OCI-LY3 (cell line): Measurements from ENCODE around the gene SF3B6.

Experiments used
- H2AFZ ChIP-seq: fragments of 200-600, 300-600 bp; shearing (Covaris generic); 2 replicates; pipeline ENCODE4 v1.6.0; 2014; ENCODE audit warnings: antibody characterized with exemption, low read depth, low read length
- H3K27ac ChIP-seq: fragments of 200-600, 300-600 bp; sonication (generic); 2 replicates; pipeline ENCODE4 v1.5.1; 2014; ENCODE audit warnings: mild to moderate bottlenecking, low read length, moderate library complexity, mixed read lengths
- H3K27me3 ChIP-seq: fragments of 200-600, 300-600 bp; sonication (generic); 2 replicates; pipeline ENCODE4 v1.6.1; 2014; ENCODE audit warnings: low read depth, low read length, mixed read lengths
- H3K36me3 ChIP-seq: fragments of 200-600, 300-600 bp; sonication (generic); replicated peaks from 2 replicates; pipeline ENCODE3; 2014; ENCODE audit warnings: low read depth, low read length, mixed read lengths
- H3K4me1 ChIP-seq: fragments of 300-600, 200-600 bp; sonication (generic); 2 replicates; pipeline ENCODE4 v1.6.1; 2014; ENCODE audit warnings: low read length, mixed read lengths
- H3K4me2 ChIP-seq: fragments of 200-600, 300-600 bp; sonication (generic); 2 replicates; pipeline ENCODE4 v1.6.1; 2014; ENCODE audit warnings: low read length, mixed read lengths
- H3K4me3 ChIP-seq: fragments of 300-600, 200-600 bp; sonication (generic); 2 replicates; pipeline ENCODE4 v1.5.1; 2014; ENCODE audit warnings: antibody characterized with exemption, mild to moderate bottlenecking, low read length, moderate library complexity
- H3K79me2 ChIP-seq: fragments of 300-600, 200-600 bp; shearing (Covaris generic); 2 replicates; pipeline ENCODE4 v1.6.1; 2014; ENCODE audit warnings: mild to moderate bottlenecking, low read length, mixed read lengths
- H3K9ac ChIP-seq: fragments of 300-600, 200-600 bp; shearing (Covaris generic); 2 replicates; pipeline ENCODE4 v1.6.0; 2014; ENCODE audit warnings: mild to moderate bottlenecking, low read length, moderate library complexity
- H3K9me3 ChIP-seq: fragments of 200-600, 300-600 bp; shearing (Covaris generic); 2 replicates; pipeline ENCODE4 v1.6.1; 2014; ENCODE audit warnings: low read length, mixed read lengths; ENCODE audit not compliant: insufficient read depth
- H4K20me1 ChIP-seq: fragments of 200-600, 300-600 bp; sonication (generic); 2 replicates; pipeline ENCODE4 v1.6.1; 2016; ENCODE audit warnings: low read length, mixed read lengths; ENCODE audit not compliant: insufficient read depth
- EZH2phosphoT487 ChIP-seq: fragments of 200-600 bp; shearing (Covaris generic); IDR thresholded peaks from 2 replicates; pipeline ENCODE4 v1.6.1; 2018; ENCODE audit warnings: antibody characterized with exemption, mixed run types, low read depth
- TF ChIP-seq, protein P1 (sequence below): fragments of 200-600, 300-600 bp; sonication (generic); IDR thresholded peaks from 2 replicates; pipeline ENCODE4 v1.5.1; 2014; ENCODE audit warnings: antibody characterized with exemption, low read length, low read depth

The SF3B6 gene

DNA sequence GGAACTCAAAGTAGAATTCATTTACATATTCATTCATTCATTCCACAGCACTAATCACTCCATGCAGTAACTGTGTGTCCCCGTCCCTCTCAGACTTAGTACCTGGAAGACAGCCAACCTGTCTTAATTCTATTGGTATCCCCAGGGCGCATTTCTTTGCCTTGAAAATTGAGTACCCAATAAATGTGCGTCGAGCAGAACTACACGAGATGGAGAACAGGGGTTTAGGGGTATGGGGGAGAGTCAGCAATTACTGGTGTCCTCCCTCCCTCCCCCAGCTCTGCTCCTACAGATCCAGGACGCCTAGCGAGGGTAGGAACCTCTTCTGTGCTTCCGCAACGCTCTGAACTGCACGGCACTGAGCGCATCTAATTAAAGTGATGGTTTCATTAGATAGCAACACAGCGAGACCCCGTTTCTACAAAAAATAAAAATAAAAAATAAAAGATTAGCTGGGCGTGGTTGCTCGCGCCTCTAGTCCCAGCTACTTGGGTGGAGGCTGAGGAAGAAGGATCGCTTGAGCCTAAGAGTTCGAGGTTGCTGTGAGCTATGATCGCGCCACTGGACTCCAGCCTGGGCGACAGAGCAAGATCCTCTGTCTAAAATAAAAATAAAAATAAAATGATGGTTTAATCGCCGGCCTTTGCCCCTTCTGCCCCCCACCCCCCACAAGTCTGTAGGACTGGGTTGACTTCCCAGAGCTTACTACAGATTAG lies 27.2 kb downstream of the SF3B6 start:
- peak overlapping the region; percentile 34 for H3K9ac ChIP-seq
- H2AFZ ChIP-seq = peak overlapping the region; percentile 20

DNA sequence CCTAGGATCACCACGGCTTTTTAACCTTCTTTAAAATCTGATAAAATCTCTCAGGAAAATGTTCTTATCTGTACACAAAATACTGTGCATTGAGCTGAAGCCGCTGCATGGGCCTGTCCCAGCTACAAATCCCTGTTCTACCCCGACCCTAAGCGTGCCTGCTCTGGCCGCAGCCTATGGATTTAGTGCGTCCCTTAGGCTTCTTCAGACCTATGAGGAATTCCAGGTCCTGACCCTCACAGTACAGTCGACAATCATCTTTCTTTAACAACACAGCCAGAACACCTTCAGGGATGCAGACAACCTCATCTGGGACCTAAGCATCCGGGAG lies 28.5 kb downstream of the SF3B6 start:
- H4K20me1 ChIP-seq = no peaks in the 10 kb centered on the region
- peak overlapping the region; percentile 76 for H2AFZ ChIP-seq
- no peaks in the 10 kb centered on the region for H3K9me3 ChIP-seq
- peak overlapping the region; percentile 36 for H3K9ac ChIP-seq
- no peak overlapping the region for H3K27ac ChIP-seq
- peak overlapping the region; percentile 62 for H3K4me3 ChIP-seq
- TF ChIP-seq, protein P1, sequence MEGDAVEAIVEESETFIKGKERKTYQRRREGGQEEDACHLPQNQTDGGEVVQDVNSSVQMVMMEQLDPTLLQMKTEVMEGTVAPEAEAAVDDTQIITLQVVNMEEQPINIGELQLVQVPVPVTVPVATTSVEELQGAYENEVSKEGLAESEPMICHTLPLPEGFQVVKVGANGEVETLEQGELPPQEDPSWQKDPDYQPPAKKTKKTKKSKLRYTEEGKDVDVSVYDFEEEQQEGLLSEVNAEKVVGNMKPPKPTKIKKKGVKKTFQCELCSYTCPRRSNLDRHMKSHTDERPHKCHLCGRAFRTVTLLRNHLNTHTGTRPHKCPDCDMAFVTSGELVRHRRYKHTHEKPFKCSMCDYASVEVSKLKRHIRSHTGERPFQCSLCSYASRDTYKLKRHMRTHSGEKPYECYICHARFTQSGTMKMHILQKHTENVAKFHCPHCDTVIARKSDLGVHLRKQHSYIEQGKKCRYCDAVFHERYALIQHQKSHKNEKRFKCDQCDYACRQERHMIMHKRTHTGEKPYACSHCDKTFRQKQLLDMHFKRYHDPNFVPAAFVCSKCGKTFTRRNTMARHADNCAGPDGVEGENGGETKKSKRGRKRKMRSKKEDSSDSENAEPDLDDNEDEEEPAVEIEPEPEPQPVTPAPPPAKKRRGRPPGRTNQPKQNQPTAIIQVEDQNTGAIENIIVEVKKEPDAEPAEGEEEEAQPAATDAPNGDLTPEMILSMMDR = no peak
- no peak for TF ChIP-seq EZH2phosphoT487
- H3K4me1 ChIP-seq = peaks cover 16% of the 10 kb centered on the region
- peaks cover 17% of the 10 kb centered on the region for H3K79me2 ChIP-seq
- peak overlapping the region; percentile 68 for H3K4me2 ChIP-seq
- H3K27me3 ChIP-seq = 0 out of 2 replicates have a peak, but pooled peaks cover 6% of the 10 kb centered on the region
- no peaks in the 10 kb centered on the region for H3K36me3 ChIP-seq

More for the DNA sequence above, 27.2 kb downstream of the SF3B6 start:
- H3K4me3 ChIP-seq = peak overlapping the region; percentile 74
- no peak overlapping the region for H3K27ac ChIP-seq
- TF ChIP-seq, protein P1 = no peak
- no peak for TF ChIP-seq EZH2phosphoT487
- 0 out of 2 replicates have a peak, but pooled peaks cover 6% of the 10 kb centered on the region for H3K27me3 ChIP-seq
- H4K20me1 ChIP-seq = no peaks in the 10 kb centered on the region
- H3K4me2 ChIP-seq = peak overlapping the region; percentile 84
- no peaks in the 10 kb centered on the region for H3K9me3 ChIP-seq
- H3K79me2 ChIP-seq = peaks cover 17% of the 10 kb centered on the region
- no peaks in the 10 kb centered on the region for H3K36me3 ChIP-seq
- H3K4me1 ChIP-seq = peaks cover 16% of the 10 kb centered on the region

DNA sequence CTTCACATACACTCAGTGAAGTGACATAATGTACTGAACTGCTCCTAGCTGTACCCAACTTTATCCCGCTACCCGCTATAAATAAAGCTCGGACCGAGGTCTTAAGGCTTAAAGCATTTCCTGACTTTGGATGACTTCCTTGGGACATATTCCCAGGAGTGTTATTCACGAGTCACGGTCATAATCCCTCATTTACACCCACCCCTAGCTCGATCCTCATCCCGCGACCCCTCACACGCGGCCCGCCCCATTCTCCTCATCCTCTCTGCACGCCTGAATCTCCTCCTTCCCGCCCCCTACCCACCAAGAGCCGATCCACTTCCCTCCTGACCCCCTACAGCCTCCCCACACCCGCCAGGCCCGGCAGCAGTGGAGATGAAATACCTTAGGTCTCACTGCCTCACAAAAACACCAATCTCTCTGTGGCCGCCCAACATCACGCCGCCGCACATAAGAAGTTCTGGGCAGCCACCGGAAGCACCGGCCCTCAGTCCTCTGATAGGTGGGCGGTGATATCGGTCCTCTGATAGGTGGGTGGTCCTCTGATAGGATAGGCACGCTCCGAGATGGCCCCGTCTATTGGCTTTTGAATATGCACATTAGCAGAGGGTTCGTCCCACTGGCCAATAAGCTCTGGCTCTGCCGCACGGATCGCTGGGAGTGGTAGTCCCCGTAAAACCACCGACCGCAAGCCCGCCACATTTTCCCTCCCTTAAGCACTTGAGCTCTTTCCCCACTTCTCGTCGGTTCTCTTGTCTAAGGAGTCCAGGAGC lies 29.0 kb downstream of the SF3B6 start, which contains the start of gene WDCP:
Gene WDCP (minus strand): TSS at position 462 of the 773 bp plus-strand sequence. CDS start 7,897 bp downstream, outside the sequence.
- Histone ChIP-seq H3K4me1 (peaks cover 16% of the 10 kb centered on the region), H3K36me3 (no peaks in the 10 kb centered on the region), H2AFZ (peak within 1 kb of the TSS; percentile 86), H3K4me2 (peak within 1 kb of the TSS; percentile 75), H4K20me1 (no peaks in the 10 kb centered on the region), H3K27me3 (0 out of 2 replicates have a peak, but pooled peaks cover 6% of the 10 kb centered on the region), H3K9me3 (no peaks in the 10 kb centered on the region), H3K9ac (peak within 1 kb of the TSS; percentile 73), H3K79me2 (peaks cover 17% of the 10 kb centered on the region), H3K4me3 (peak within 1 kb of the TSS; percentile 88), H3K27ac (no peak within 1 kb of the TSS)
- TF ChIP-seq, protein P1 = no peak
- TF ChIP-seq EZH2phosphoT487 = no peak

DNA sequence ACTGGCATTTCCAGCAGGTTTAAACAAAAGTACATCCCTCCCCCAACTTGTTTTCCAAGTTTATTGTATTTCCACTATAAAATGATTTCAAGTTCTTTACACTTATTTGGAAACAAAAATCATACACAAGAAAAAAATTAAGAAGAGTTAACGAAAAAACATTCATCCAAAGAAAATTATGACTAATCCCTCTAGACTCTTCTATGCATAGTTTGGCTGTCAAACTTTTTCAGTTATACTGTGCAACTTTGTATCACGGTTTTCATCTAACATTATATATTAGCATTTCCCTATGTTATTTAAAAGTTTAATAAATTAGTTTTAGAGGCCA lies 29.6 kb downstream of the SF3B6 start:
- H2AFZ ChIP-seq = no peak overlapping the region
- no peak overlapping the region for H3K27ac ChIP-seq

More for the DNA sequence above, 29.6 kb downstream of the SF3B6 start:
- no peaks in the 10 kb centered on the region for H3K9me3 ChIP-seq
- H4K20me1 ChIP-seq = no peaks in the 10 kb centered on the region
- H3K36me3 ChIP-seq = no peaks in the 10 kb centered on the region
- peaks cover 17% of the 10 kb centered on the region for H3K79me2 ChIP-seq
- peaks cover 16% of the 10 kb centered on the region for H3K4me1 ChIP-seq
- peak overlapping the region; percentile 75 for H3K4me2 ChIP-seq
- TF ChIP-seq EZH2phosphoT487 = no peak
- TF ChIP-seq, protein P1 = no peak
- 0 out of 2 replicates have a peak, but pooled peaks cover 6% of the 10 kb centered on the region for H3K27me3 ChIP-seq
- peak overlapping the region; percentile 88 for H3K4me3 ChIP-seq
- H3K9ac ChIP-seq = peak overlapping the region; percentile 73
